Right ventricle myocardium inferior (tissue), 1 donor: Measurements from ENCODE around the gene DMWD. TPM values are rescaled to one million over a fixed set of nuclear protein-coding genes. Genes with fewer than 3 reads are reported as not detected.
A peak's percentile ranks its signal among the peaks of the same experiment; 100 is the strongest.
"Not testable (repeated sequence)": the region's sequence is repeated elsewhere in the genome, so short reads cannot be mapped to it uniquely, and the experiment has no call there.

ENCODE experiments used
- ATAC-seq: fragments of 200-7000 bp; cut with Tn5 transposase; one replicate; pipeline ENCODE4 v1.9.1; 2020; ENCODE audit warnings: mild to moderate bottlenecking, moderate library complexity
- DNase-seq: peaks from one replicate; pipeline ENCODE4 v3.0.0; 2021; ENCODE audit errors: missing footprints
- intact Hi-C: fragments of 100-400 bp; cut with DNase I; formaldehyde crosslinking; loops from one replicate; pipeline ENCODE4 v1.11.0; 2022
- total RNA-seq: library from RNA; stranded (reverse); fragmentation: NEBNext Ultra II Directional; extraction: Animal tissue kit (Norgen Biotek cat#: 25700); gene quantifications from one replicate; pipeline ENCODE4 v1.2.1, GENCODE V29; 2021
- donor health status: DM: no; HTN: yes; CAD: no; lungs with severe emphysema.

Gene DMWD
- total RNA-seq, 1 donor from 2014 or later, result 52.0 TPM

- ATAC-seq, result peak; percentile 21
- no peak for DNase-seq
- intact Hi-C loops, result loop anchor here (5.0 kb wide), 1 partner anchor 69 kb away; the partner anchor contains the start of gene IRF2BP1
These were observed 25.2 kb upstream of the DMWD start for GRCh38 chr19:45817725-45818301.

GRCh38 chr19:45817010-45817724 lies 24.5 kb upstream of the DMWD start:
- intact Hi-C loops, result loop anchor here (5.0 kb wide), 1 partner anchor 70 kb away; the partner anchor contains the start of gene IRF2BP1
- DNase-seq (peak; percentile 97), ATAC-seq (peak; percentile 88)

- ATAC-seq (no peak), DNase-seq (no peak)
- intact Hi-C loops, result loop anchor here (5.0 kb wide), 1 partner anchor 71 kb away; the partner anchor contains the start of gene IRF2BP1
These were observed 23.8 kb upstream of the DMWD start for GRCh38 chr19:45816236-45817009.

- no peak for ATAC-seq
- DNase-seq, result no peak
- intact Hi-C loops, result loop anchor here (5.0 kb wide), 1 partner anchor 72 kb away; the partner anchor contains the start of gene IRF2BP1
These were observed 23.0 kb upstream of the DMWD start for GRCh38 chr19:45815481-45816216.

GRCh38 chr19:45814851-45815480 lies 22.3 kb upstream of the DMWD start, which contains the start of gene RSPH6A:
Gene RSPH6A (minus strand): TSS chr19:45815308. CDS start chr19:45815176, 132 bp downstream.
- no peak for ATAC-seq
- intact Hi-C loops, result loop anchor here (5.0 kb wide), 1 partner anchor 72 kb away; the partner anchor contains the start of gene IRF2BP1
- no peak for DNase-seq

GRCh38 chr19:45814166-45814780 lies 21.6 kb upstream of the DMWD start:
- ATAC-seq (no peak), DNase-seq (no peak)
- intact Hi-C loops, result no loop called here

GRCh38 chr19:45812297-45812696 lies 19.7 kb upstream of the DMWD start:
- no peak for ATAC-seq
- DNase-seq, result no peak
- intact Hi-C loops, result no loop called here

GRCh38 chr19:45809643-45810159 lies 17.1 kb upstream of the DMWD start:
- no peak for ATAC-seq
- DNase-seq, result no peak
- intact Hi-C loops, result no loop called here

- intact Hi-C loops, result no loop called here
- no peak for DNase-seq
- ATAC-seq, result no peak
These were observed 13.1 kb upstream of the DMWD start for GRCh38 chr19:45805719-45806118.

GRCh38 chr19:45804959-45805230 lies 12.2 kb upstream of the DMWD start:
- intact Hi-C loops, result no loop called here
- ATAC-seq, result no peak

GRCh38 chr19:45804140-45804958 lies 11.7 kb upstream of the DMWD start:
- ATAC-seq (no peak), DNase-seq (no peak)
- intact Hi-C loops, result no loop called here

More at GRCh38 chr19:45804959-45805230, 12.2 kb upstream of the DMWD start:
- no peak for DNase-seq

GRCh38 chr19:45801603-45802175 lies 9.0 kb upstream of the DMWD start:
- ATAC-seq, result no peak
- no peak for DNase-seq
- intact Hi-C loops, result no loop called here

- intact Hi-C loops, result no loop called here
- ATAC-seq, result peak; percentile 11
- DNase-seq, result peak; percentile 20
These were observed 7.5 kb upstream of the DMWD start for GRCh38 chr19:45800070-45800553.

- DNase-seq, ATAC-seq: not testable (repeated sequence)
- intact Hi-C loops, result loop anchor here (1.0 kb wide), 1 partner anchor 29 kb away; no protein-coding TSS in a partner anchor
These were observed 6.9 kb upstream of the DMWD start for GRCh38 chr19:45799541-45799940.

GRCh38 chr19:45798995-45799517 lies 6.4 kb upstream of the DMWD start:
- ATAC-seq, result peak; percentile 83
- DNase-seq, result peak; percentile 78
- intact Hi-C loops, result loop anchor here (1.0 kb wide), 1 partner anchor 29 kb away; no protein-coding TSS in a partner anchor

GRCh38 chr19:45794627-45795026 lies 2.0 kb upstream of the DMWD start:
- intact Hi-C loops, result no loop called here
- ATAC-seq (no peak), DNase-seq (no peak)
